Peyer's patch (tissue), 4 donors: ENCODE measurements around the gene KCNQ1.

ENCODE experiments used
- POLR2A ChIP-seq, 2 donors: fragments of 450-650 bp; IDR thresholded peaks; one replicate each; pipeline ENCODE4 v1.5.1; 2017; ENCODE audit warnings: antibody characterized with exemption in 2 of 2, mild to moderate bottlenecking in 2 of 2, moderate library complexity in 2 of 2
- TF ChIP-seq, protein P1 (sequence below), 6 experiments: fragments of 450-650 bp in 4 of 6; fragments of 200-600 bp in 2 of 6; sonication (generic) in 1 of 6; IDR thresholded peaks; one replicate each; pipeline ENCODE4 v1.5.1; 2017 to 2019; ENCODE audit warnings: antibody characterized with exemption in 6 of 6, mild to moderate bottlenecking in 3 of 6, moderate library complexity in 1 of 6

- TF ChIP-seq, protein P1, sequence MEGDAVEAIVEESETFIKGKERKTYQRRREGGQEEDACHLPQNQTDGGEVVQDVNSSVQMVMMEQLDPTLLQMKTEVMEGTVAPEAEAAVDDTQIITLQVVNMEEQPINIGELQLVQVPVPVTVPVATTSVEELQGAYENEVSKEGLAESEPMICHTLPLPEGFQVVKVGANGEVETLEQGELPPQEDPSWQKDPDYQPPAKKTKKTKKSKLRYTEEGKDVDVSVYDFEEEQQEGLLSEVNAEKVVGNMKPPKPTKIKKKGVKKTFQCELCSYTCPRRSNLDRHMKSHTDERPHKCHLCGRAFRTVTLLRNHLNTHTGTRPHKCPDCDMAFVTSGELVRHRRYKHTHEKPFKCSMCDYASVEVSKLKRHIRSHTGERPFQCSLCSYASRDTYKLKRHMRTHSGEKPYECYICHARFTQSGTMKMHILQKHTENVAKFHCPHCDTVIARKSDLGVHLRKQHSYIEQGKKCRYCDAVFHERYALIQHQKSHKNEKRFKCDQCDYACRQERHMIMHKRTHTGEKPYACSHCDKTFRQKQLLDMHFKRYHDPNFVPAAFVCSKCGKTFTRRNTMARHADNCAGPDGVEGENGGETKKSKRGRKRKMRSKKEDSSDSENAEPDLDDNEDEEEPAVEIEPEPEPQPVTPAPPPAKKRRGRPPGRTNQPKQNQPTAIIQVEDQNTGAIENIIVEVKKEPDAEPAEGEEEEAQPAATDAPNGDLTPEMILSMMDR (IDR thresholded peaks at IDR 0.05), result no peak
- no peak for TF ChIP-seq POLR2A (IDR thresholded peaks at IDR 0.05)
Observed at GRCh38 chr11:2445746-2446551, 1.1 kb downstream of the KCNQ1 start.
